HG03097 (cell line): Measurements from ENCODE around the gene RXFP4.
"Not testable (repeated sequence)": the region's sequence is repeated elsewhere in the genome, so short reads cannot be mapped to it uniquely, and the experiment has no call there.

Experiments
- ATAC-seq: cut with Tn5 transposase; IDR thresholded peaks from one replicate; pipeline ENCODE4 v1.9.1; 2021; ENCODE audit not compliant: unreplicated experiment, low FRiP score

Gene RXFP4

GRCh38 chr1:155929057-155929456 is 12.4 kb upstream of the RXFP4 start:
- no peak for ATAC-seq

- not testable (repeated sequence) for ATAC-seq
Measured at GRCh38 chr1:155930725-155931124, 10.7 kb upstream of the RXFP4 start.

- ATAC-seq: no peak
Measured at GRCh38 chr1:155931332-155932038, 10.0 kb upstream of the RXFP4 start.

- ATAC-seq: no peak
Measured at GRCh38 chr1:155932081-155932480, 9.4 kb upstream of the RXFP4 start.

- no peak for ATAC-seq
Measured at GRCh38 chr1:155932487-155932886, 9.0 kb upstream of the RXFP4 start.

- no peak for ATAC-seq
Measured at GRCh38 chr1:155933591-155934096, 7.8 kb upstream of the RXFP4 start.

- ATAC-seq: peak; percentile 90
Measured at GRCh38 chr1:155934097-155934935, 7.1 kb upstream of the RXFP4 start, which contains the start of gene KHDC4. Gene KHDC4, minus strand, starts transcription at chr1:155934413. Its CDS starts 40 bp downstream, at chr1:155934373.

- ATAC-seq: no peak
Measured at GRCh38 chr1:155934936-155935590, 6.4 kb upstream of the RXFP4 start.

- no peak for ATAC-seq
Measured at GRCh38 chr1:155938220-155938627, 3.2 kb upstream of the RXFP4 start.

GRCh38 chr1:155940482-155940992 is 901 bp upstream of the RXFP4 start:
- no peak for ATAC-seq

- no peak for ATAC-seq
Measured at GRCh38 chr1:155941845-155942531, 550 bp downstream of the RXFP4 start.

- no peak for ATAC-seq
Measured at GRCh38 chr1:155942578-155943141, 1.2 kb downstream of the RXFP4 start.

GRCh38 chr1:155944444-155944799 is 3.0 kb downstream of the RXFP4 start:
- no peak for ATAC-seq

GRCh38 chr1:155946633-155947219 is 5.3 kb downstream of the RXFP4 start:
- peak; percentile 11 for ATAC-seq

GRCh38 chr1:155947292-155947691 is 5.9 kb downstream of the RXFP4 start:
- ATAC-seq: no peak

- no peak for ATAC-seq
Measured at GRCh38 chr1:155947741-155948140, 6.3 kb downstream of the RXFP4 start.

- ATAC-seq: no peak
Measured at GRCh38 chr1:155950829-155951228, 9.4 kb downstream of the RXFP4 start.

GRCh38 chr1:155951753-155952504 is 10.5 kb downstream of the RXFP4 start:
- ATAC-seq: no peak

GRCh38 chr1:155952505-155952890 is 11.1 kb downstream of the RXFP4 start:
- ATAC-seq: no peak
